Esophagus squamous epithelium (tissue), 5 donors: ENCODE measurements around the gene CAMK4. TPM values are rescaled to one million over a fixed set of nuclear protein-coding genes. Genes with fewer than 3 reads are reported as not detected.

Source experiments
- DNase-seq: peaks from one replicate; lab custom pipeline; 2025; lab: John Stamatoyannopoulos, UW
- H3K27ac ChIP-seq, 4 donors: fragments of 200-600 bp; sonication (generic); one replicate each; pipeline ENCODE4 v1.5.1; 2016 to 2019; ENCODE audit warnings: mild to moderate bottlenecking in 1 of 4
- H3K27me3 ChIP-seq, 4 donors: fragments of 200-600 bp; sonication (generic); 1 replicate in 3 of 4; 2 replicates in 1 of 4; pipeline versions ENCODE4 v1.5.1 to v1.6.0; 2017 to 2021; ENCODE audit warnings: antibody characterized with exemption in 1 of 4
- H3K36me3 ChIP-seq, 3 donors: fragments of 200-600 bp; sonication (generic); one replicate each; pipeline ENCODE4 v1.5.1; 2016 to 2019
- H3K4me1 ChIP-seq, 3 donors: fragments of 200-600 bp; sonication (generic); one replicate each; pipeline ENCODE4 v1.5.1; 2017 to 2019
- H3K4me3 ChIP-seq, 4 donors: fragments of 200-600 bp; sonication (generic); 1 replicate in 3 of 4; 2 replicates in 1 of 4; pipeline ENCODE4 v1.5.1; 2016 to 2019; ENCODE audit warnings: mild to moderate bottlenecking in 2 of 4, moderate library complexity in 1 of 4
- H3K9me3 ChIP-seq, 3 donors: fragments of 200-600 bp; sonication (generic); one replicate each; pipeline ENCODE4 v1.5.1; 2016 to 2019
- POLR2A ChIP-seq, 4 donors: fragments of 450-650 bp; IDR thresholded peaks; one replicate each; pipeline ENCODE4 v1.6.1; 2017; ENCODE audit warnings: antibody characterized with exemption in 4 of 4, mild to moderate bottlenecking in 4 of 4, moderate library complexity in 3 of 4
- WGBS, 2 donors: methylation state at CpG; one replicate each; pipeline ENCODE4 v1.1.5; 2018; 5-methylcytosine and 5-hydroxymethylcytosine counted together
- intact Hi-C: fragments of 100-400 bp; cut with DNase I; formaldehyde crosslinking; loops from one replicate; pipeline ENCODE4 v1.15.0; 2022
- total RNA-seq, 4 donors: library from RNA; depleted of rRNA; stranded (reverse); fragments of >200 nt; gene quantifications; one replicate each; pipeline ENCODE4 v1.1.0, GENCODE V29; 2016
- TF ChIP-seq, protein P1 (sequence below), 6 experiments: fragments of 450-650 bp in 4 of 6; fragments of 200-600 bp in 2 of 6; sonication (generic) in 2 of 6; IDR thresholded peaks; one replicate each; pipeline ENCODE4 v1.5.1; 2016 to 2019; ENCODE audit warnings: antibody characterized with exemption in 6 of 6, mild to moderate bottlenecking in 4 of 6, moderate library complexity in 4 of 6
- donor health status: DM: yes; HTN: yes; CAD: no.

The CAMK4 gene
- total RNA-seq, 4 donors from 2014 or later, result 1.5 to 3.2 (median 2.6) TPM

DNA sequence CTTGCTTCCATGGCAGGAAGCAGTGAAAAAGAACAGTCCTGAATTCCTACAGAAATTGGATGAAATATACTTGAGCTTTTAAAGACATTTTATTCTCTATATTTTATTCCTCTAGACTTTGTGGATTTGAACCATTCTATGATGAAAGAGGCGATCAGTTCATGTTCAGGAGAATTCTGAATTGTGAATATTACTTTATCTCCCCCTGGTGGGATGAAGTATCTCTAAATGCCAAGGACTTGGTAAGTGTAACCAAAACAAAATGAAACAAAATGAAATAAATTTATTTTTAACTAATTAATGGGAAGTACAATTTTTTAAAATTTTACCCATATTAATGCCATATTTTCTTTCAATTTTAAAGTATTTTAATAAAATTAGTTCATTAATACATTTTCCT is 254.1 kb downstream of the CAMK4 start:
- Histone ChIP-seq H3K4me1 (no peaks in the 10 kb centered on the region), H3K36me3 (no peaks in the 10 kb centered on the region), H3K27ac (no peak overlapping the region), H3K9me3 (no peaks in the 10 kb centered on the region), H3K4me3 (no peak overlapping the region), H3K27me3 (no peaks in the 10 kb centered on the region)
- DNase-seq, result no peak
- intact Hi-C loops, result no loop called here
- TF ChIP-seq, protein P1, sequence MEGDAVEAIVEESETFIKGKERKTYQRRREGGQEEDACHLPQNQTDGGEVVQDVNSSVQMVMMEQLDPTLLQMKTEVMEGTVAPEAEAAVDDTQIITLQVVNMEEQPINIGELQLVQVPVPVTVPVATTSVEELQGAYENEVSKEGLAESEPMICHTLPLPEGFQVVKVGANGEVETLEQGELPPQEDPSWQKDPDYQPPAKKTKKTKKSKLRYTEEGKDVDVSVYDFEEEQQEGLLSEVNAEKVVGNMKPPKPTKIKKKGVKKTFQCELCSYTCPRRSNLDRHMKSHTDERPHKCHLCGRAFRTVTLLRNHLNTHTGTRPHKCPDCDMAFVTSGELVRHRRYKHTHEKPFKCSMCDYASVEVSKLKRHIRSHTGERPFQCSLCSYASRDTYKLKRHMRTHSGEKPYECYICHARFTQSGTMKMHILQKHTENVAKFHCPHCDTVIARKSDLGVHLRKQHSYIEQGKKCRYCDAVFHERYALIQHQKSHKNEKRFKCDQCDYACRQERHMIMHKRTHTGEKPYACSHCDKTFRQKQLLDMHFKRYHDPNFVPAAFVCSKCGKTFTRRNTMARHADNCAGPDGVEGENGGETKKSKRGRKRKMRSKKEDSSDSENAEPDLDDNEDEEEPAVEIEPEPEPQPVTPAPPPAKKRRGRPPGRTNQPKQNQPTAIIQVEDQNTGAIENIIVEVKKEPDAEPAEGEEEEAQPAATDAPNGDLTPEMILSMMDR (IDR thresholded peaks at IDR 0.05), result no peak
- TF ChIP-seq POLR2A (IDR thresholded peaks at IDR 0.05), result no peak
- WGBS, 2 donors, result 82 to 84% methylated on average over 1 of the region's 1 CpG

GRCh38 chr5:111478898-111479297 is 254.7 kb downstream of the CAMK4 start:
- H3K36me3 ChIP-seq, result no peaks in the 10 kb centered on the region
- H3K4me1 ChIP-seq, result no peaks in the 10 kb centered on the region
- 87 to 96% methylated on average over 2 of the region's 2 CpGs for WGBS, 2 donors
- no peak overlapping the region for H3K27ac ChIP-seq
- H3K9me3 ChIP-seq, result no peaks in the 10 kb centered on the region
- no peak overlapping the region for H3K4me3 ChIP-seq
- no peak for DNase-seq
- intact Hi-C loops, result no loop called here
- no peak for TF ChIP-seq POLR2A (IDR thresholded peaks at IDR 0.05)
- TF ChIP-seq, protein P1 (IDR thresholded peaks at IDR 0.05), result no peak
- no peaks in the 10 kb centered on the region for H3K27me3 ChIP-seq

GRCh38 chr5:111480346-111480745 is 256.2 kb downstream of the CAMK4 start:
- WGBS, 2 donors, result 65 to 69% methylated on average over 4 of the region's 4 CpGs
- Histone ChIP-seq H3K4me1 (no peaks in the 10 kb centered on the region), H3K27me3 (no peaks in the 10 kb centered on the region), H3K4me3 (no peak overlapping the region), H3K36me3 (no peaks in the 10 kb centered on the region), H3K27ac (no peak overlapping the region), H3K9me3 (no peaks in the 10 kb centered on the region)
- TF ChIP-seq, protein P1 (IDR thresholded peaks at IDR 0.05), result no peak
- no peak for TF ChIP-seq POLR2A (IDR thresholded peaks at IDR 0.05)
- intact Hi-C loops, result no loop called here
- no peak for DNase-seq

- Histone ChIP-seq H3K27ac (no peak overlapping the region), H3K4me3 (no peak overlapping the region), H3K27me3 (no peaks in the 10 kb centered on the region), H3K4me1 (no peaks in the 10 kb centered on the region), H3K9me3 (no peaks in the 10 kb centered on the region), H3K36me3 (no peaks in the 10 kb centered on the region)
- intact Hi-C loops, result no loop called here
- DNase-seq, result no peak
- 58 to 66% methylated on average over 2 of the region's 2 CpGs for WGBS, 2 donors
- TF ChIP-seq, protein P1 (IDR thresholded peaks at IDR 0.05), result no peak
- TF ChIP-seq POLR2A (IDR thresholded peaks at IDR 0.05), result no peak
Measured at GRCh38 chr5:111486055-111486454, 261.9 kb downstream of the CAMK4 start.

- H3K27me3 ChIP-seq, result no peaks in the 10 kb centered on the region
- intact Hi-C loops, result no loop called here
- no peak for TF ChIP-seq POLR2A (IDR thresholded peaks at IDR 0.05)
- TF ChIP-seq, protein P1 (IDR thresholded peaks at IDR 0.05), result no peak
- DNase-seq, result no peak
- H3K4me3 ChIP-seq, result no peak overlapping the region
- H3K27ac ChIP-seq, result no peak overlapping the region
- no peaks in the 10 kb centered on the region for H3K36me3 ChIP-seq
- no peaks in the 10 kb centered on the region for H3K9me3 ChIP-seq
- no peaks in the 10 kb centered on the region for H3K4me1 ChIP-seq
Measured at GRCh38 chr5:111486926-111487325, 262.7 kb downstream of the CAMK4 start.
